ENCODE data around the gene C15orf39. TPM values are rescaled to one million over a fixed set of nuclear protein-coding genes. Genes with fewer than 3 reads are reported as not detected.
"Not testable (repeated sequence)": the region's sequence is repeated elsewhere in the genome, so short reads cannot be mapped to it uniquely, and the experiment has no call there.

The C15orf39 gene
- total and polyA plus RNA-seq, 9 of the 15 experiments (the other 6 are each of a cell fraction or from before 2014, with no cell fraction given) = 0.31 to 29.8 (median 4.4) TPM

DNA sequence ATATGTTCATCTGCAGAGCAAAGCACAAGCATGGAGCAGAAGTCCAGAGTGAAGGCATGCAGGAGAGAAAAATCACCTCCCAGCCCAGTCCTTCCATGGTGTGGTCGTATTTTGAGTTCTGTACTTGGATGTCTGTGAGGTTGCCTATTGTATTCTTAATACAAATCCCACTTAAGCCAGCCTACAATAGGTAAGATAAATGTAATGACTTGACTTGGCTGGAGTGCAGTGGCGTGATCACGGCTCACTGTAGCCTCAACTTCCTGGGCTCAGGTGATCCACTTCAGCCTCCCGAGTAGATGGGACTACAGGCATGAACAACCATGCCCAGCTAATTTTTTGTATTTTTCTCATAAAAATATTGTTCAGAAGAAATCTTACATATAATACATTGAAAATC lies 49.7 kb downstream of the C15orf39 start:
- H3K9me1 ChIP-seq (ENCODE audit: control insufficient read depth, insufficient read depth, low read length); H3K79me2 ChIP-seq (ENCODE audit: control insufficient read depth, insufficient read depth, low read length); ATAC-seq; BruUV-seq (replicated peaks); H3K9me3 ChIP-seq (replicated peaks; ENCODE audit: control insufficient read depth, insufficient read depth, low read depth, low read length); H3K36me3 ChIP-seq (ENCODE audit: control insufficient read depth, insufficient read depth, low read length); H2AFZ ChIP-seq (ENCODE audit: low read depth, low read length); intact Hi-C loops (cut with micrococcal nuclease); FAIRE-seq; H3K4me2 ChIP-seq (ENCODE audit: insufficient read depth, low read length); H3K4me1 ChIP-seq (replicated peaks in 1 of 2; ENCODE audit: control insufficient read depth in 2 of 2, insufficient read depth in 2 of 2, low read length in 2 of 2); H3K4me3 ChIP-seq; H4K20me1 ChIP-seq (replicated peaks; ENCODE audit: control insufficient read depth, insufficient read depth, low read length); H3K9ac ChIP-seq (ENCODE audit: insufficient read depth in 1 of 2, low read depth in 2 of 2, low read length in 2 of 2); DNase-seq (ENCODE audit: extremely low read depth in 1 of 4, low spot score in 3 of 4); CTCF ChIA-PET (ENCODE audit: low intra/inter-chr PET ratio); in situ Hi-C loops (cut with MboI); H3K27ac ChIP-seq (ENCODE audit: extremely low read depth, low read depth, low read length): not testable (repeated sequence)
- peaks cover 14 to 34% of the 10 kb centered on the region in 2 experiments; a peak in 4 of 5 replicates for H3K27me3 ChIP-seq (ENCODE audit: control insufficient read depth in 2 of 2, insufficient read depth in 2 of 2, low read length in 2 of 2)
- POLR2A ChIA-PET = interaction anchor here (0.6 kb wide), 1 partner anchor 41 kb away, joined by 3 read pairs; no protein-coding TSS in a partner anchor
- WGBS (ENCODE audit: insufficient coverage, low coverage, missing lambda C conversion rate) = 1% methylated on average over 4 of the region's 4 CpGs

- H2AFZ ChIP-seq (ENCODE audit: low read depth, low read length); in situ Hi-C loops (cut with MboI): not testable (repeated sequence)
These were observed 50.6 kb downstream of the C15orf39 start for GRCh38 chr15:75252285-75252684.

DNA sequence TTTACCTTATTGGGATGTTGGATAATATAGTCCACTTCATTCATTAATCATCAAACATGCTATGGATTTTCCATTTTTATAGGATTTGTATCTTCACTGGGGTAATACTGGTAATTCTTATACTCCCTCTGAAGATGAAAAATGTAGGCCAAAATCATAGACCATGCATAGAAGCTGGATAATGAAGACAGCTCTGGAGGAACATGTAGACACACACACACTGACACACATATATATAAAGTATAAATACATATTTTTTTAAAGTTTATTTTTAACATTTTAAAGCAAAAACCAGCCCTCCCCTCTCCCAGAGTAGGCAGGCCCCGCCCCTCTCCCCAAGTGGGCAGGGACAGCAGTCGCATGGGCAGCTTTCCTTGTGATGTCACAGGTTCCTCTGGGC lies 56.4 kb downstream of the C15orf39 start, which contains the start of gene GOLGA6C:
GOLGA6C (plus strand) TSS at position 301 of the 400 bp plus-strand sequence. CDS start 265 bp downstream, outside the sequence.
- H3K79me2 ChIP-seq (ENCODE audit: control insufficient read depth, insufficient read depth, low read length); H3K4me1 ChIP-seq (replicated peaks in 1 of 2; ENCODE audit: control insufficient read depth in 2 of 2, insufficient read depth in 2 of 2, low read length in 2 of 2); H3K36me3 ChIP-seq (ENCODE audit: control insufficient read depth, insufficient read depth, low read length); H4K20me1 ChIP-seq (replicated peaks; ENCODE audit: control insufficient read depth, insufficient read depth, low read length); H3K9me3 ChIP-seq (replicated peaks; ENCODE audit: control insufficient read depth, insufficient read depth, low read depth, low read length); POLR2A ChIA-PET; BruUV-seq (replicated peaks); H3K9ac ChIP-seq (ENCODE audit: insufficient read depth in 1 of 2, low read depth in 2 of 2, low read length in 2 of 2); ATAC-seq; CTCF ChIA-PET (ENCODE audit: low intra/inter-chr PET ratio); FAIRE-seq; H3K4me2 ChIP-seq (ENCODE audit: insufficient read depth, low read length); H3K27ac ChIP-seq (ENCODE audit: extremely low read depth, low read depth, low read length); intact Hi-C loops (cut with micrococcal nuclease); H3K9me1 ChIP-seq (ENCODE audit: control insufficient read depth, insufficient read depth, low read length); H2AFZ ChIP-seq (ENCODE audit: low read depth, low read length); H3K4me3 ChIP-seq; DNase-seq (ENCODE audit: extremely low read depth in 1 of 4, low spot score in 3 of 4); in situ Hi-C loops (cut with MboI); H3K27me3 ChIP-seq (ENCODE audit: control insufficient read depth in 2 of 2, insufficient read depth in 2 of 2, low read length in 2 of 2): not testable (repeated sequence)
- no CpG with 5 or more reads among the region's 2 CpGs for WGBS (ENCODE audit: insufficient coverage, low coverage, missing lambda C conversion rate)

More at GRCh38 chr15:75252285-75252684, 50.6 kb downstream of the C15orf39 start:
- H3K36me3 ChIP-seq (ENCODE audit: control insufficient read depth, insufficient read depth, low read length); H3K9me3 ChIP-seq (replicated peaks; ENCODE audit: control insufficient read depth, insufficient read depth, low read depth, low read length); H3K9ac ChIP-seq (ENCODE audit: insufficient read depth in 1 of 2, low read depth in 2 of 2, low read length in 2 of 2); intact Hi-C loops (cut with micrococcal nuclease); H3K4me3 ChIP-seq; H3K27ac ChIP-seq (ENCODE audit: extremely low read depth, low read depth, low read length); ATAC-seq; H3K4me2 ChIP-seq (ENCODE audit: insufficient read depth, low read length); H3K4me1 ChIP-seq (replicated peaks in 1 of 2; ENCODE audit: control insufficient read depth in 2 of 2, insufficient read depth in 2 of 2, low read length in 2 of 2); H4K20me1 ChIP-seq (replicated peaks; ENCODE audit: control insufficient read depth, insufficient read depth, low read length); POLR2A ChIA-PET; H3K79me2 ChIP-seq (ENCODE audit: control insufficient read depth, insufficient read depth, low read length); H3K9me1 ChIP-seq (ENCODE audit: control insufficient read depth, insufficient read depth, low read length); BruUV-seq (replicated peaks); FAIRE-seq; DNase-seq (ENCODE audit: extremely low read depth in 1 of 4, low spot score in 3 of 4): not testable (repeated sequence)
- TF ChIP-seq, protein P1, sequence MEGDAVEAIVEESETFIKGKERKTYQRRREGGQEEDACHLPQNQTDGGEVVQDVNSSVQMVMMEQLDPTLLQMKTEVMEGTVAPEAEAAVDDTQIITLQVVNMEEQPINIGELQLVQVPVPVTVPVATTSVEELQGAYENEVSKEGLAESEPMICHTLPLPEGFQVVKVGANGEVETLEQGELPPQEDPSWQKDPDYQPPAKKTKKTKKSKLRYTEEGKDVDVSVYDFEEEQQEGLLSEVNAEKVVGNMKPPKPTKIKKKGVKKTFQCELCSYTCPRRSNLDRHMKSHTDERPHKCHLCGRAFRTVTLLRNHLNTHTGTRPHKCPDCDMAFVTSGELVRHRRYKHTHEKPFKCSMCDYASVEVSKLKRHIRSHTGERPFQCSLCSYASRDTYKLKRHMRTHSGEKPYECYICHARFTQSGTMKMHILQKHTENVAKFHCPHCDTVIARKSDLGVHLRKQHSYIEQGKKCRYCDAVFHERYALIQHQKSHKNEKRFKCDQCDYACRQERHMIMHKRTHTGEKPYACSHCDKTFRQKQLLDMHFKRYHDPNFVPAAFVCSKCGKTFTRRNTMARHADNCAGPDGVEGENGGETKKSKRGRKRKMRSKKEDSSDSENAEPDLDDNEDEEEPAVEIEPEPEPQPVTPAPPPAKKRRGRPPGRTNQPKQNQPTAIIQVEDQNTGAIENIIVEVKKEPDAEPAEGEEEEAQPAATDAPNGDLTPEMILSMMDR (IDR thresholded peaks at IDR 0.05 in 2 of 3, conservative IDR thresholded peaks at IDR 0.05 in 1 of 3; ENCODE audit: insufficient read depth in 2 of 3, low read depth in 1 of 3, low read length in 3 of 3) = 0 out of 6 replicates have a peak, but pooled peaks of 1 of the 3 experiments have one; percentile 12
- peak; percentile 71 for TF ChIP-seq ZNF384 (IDR thresholded peaks at IDR 0.05; ENCODE audit: low read depth, low read length)
- peaks cover 14 to 33% of the 10 kb centered on the region in 2 experiments; a peak in 4 of 5 replicates for H3K27me3 ChIP-seq (ENCODE audit: control insufficient read depth in 2 of 2, insufficient read depth in 2 of 2, low read length in 2 of 2)
- CTCF ChIA-PET (ENCODE audit: low intra/inter-chr PET ratio) = interaction anchor here (0.6 kb wide), 1 partner anchor 373 kb away, joined by 4 read pairs; no protein-coding TSS in a partner anchor
- WGBS (ENCODE audit: insufficient coverage, low coverage, missing lambda C conversion rate) = 0% methylated on average over 3 of the region's 4 CpGs
